Brain pericyte (primary cell): ENCODE measurements around the gene DNAJB11.
"Not testable (repeated sequence)": the region's sequence is repeated elsewhere in the genome, so short reads cannot be mapped to it uniquely, and the experiment has no call there.

Experiments
- DNase-seq: peaks from one replicate; pipeline ENCODE4 v3.0.0-alpha.2; 2012; ENCODE audit warnings: low read depth, low spot score

Gene DNAJB11

GRCh38 chr3:186618318-186618938, 47.9 kb downstream of the DNAJB11 start:
- no peak for DNase-seq

- no peak for DNase-seq
Measured at GRCh38 chr3:186619787-186620212, 49.3 kb downstream of the DNAJB11 start.

- no peak for DNase-seq
Measured at GRCh38 chr3:186620213-186621092, 49.9 kb downstream of the DNAJB11 start.

GRCh38 chr3:186621894-186622650, 51.6 kb downstream of the DNAJB11 start:
- DNase-seq: no peak

GRCh38 chr3:186622651-186623310, 52.3 kb downstream of the DNAJB11 start:
- DNase-seq: no peak

- DNase-seq: no peak
Measured at GRCh38 chr3:186624598-186624997, 54.1 kb downstream of the DNAJB11 start.

- DNase-seq: no peak
Measured at GRCh38 chr3:186625600-186626042, 55.1 kb downstream of the DNAJB11 start.

- DNase-seq: no peak
Measured at GRCh38 chr3:186626254-186626847, 55.8 kb downstream of the DNAJB11 start.

GRCh38 chr3:186627852-186628414, 57.4 kb downstream of the DNAJB11 start:
- no peak for DNase-seq

GRCh38 chr3:186628756-186629155, 58.2 kb downstream of the DNAJB11 start:
- DNase-seq: no peak

GRCh38 chr3:186630950-186631641, 60.6 kb downstream of the DNAJB11 start:
- no peak for DNase-seq

GRCh38 chr3:186633481-186633880, 63.0 kb downstream of the DNAJB11 start:
- no peak for DNase-seq

GRCh38 chr3:186634207-186634606, 63.7 kb downstream of the DNAJB11 start:
- DNase-seq: not testable (repeated sequence)
